ENCODE results near the gene POU6F2. TPM values are rescaled to one million over a fixed set of nuclear protein-coding genes. Genes with fewer than 3 reads are reported as not detected.

POU6F2 gene
- total RNA-seq, 4 donors from 2014 or later, result 0.48 to 0.82 TPM; not detected in 2

DNA sequence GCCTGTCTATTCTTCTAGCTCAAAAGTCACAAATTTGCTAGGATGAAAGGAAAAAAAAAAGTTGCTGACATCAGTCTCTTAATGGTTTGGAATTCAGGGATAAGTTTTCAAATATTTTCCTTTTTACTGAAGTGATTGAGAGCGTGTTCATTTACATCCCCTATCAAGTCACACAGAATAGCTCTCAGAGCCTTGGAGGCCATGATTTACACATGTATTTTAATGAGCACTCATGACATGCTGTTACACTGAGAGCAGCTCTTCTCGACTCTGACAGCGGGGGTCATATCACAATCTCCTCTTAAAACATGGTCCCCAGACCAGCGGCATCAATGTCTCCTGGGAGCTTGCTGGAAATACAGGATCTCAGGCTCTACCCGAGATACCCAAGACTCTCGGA lies 232.7 kb downstream of the POU6F2 start:
- Histone ChIP-seq H3K27ac (no peak overlapping the region), H3K27me3 (no peaks in the 10 kb centered on the region), H3K36me3 (no peaks in the 10 kb centered on the region), H3K4me3 (no peak overlapping the region), H3K4me1 (no peaks in the 10 kb centered on the region), H3K9me3 (no peaks in the 10 kb centered on the region)
- DNase-seq, result no peak
- intact Hi-C loops (cut with DNase I; ENCODE audit: low total_unique reads), result no loop called here
- in situ Hi-C loops (cut with MboI; ENCODE audit: low pct_ligation_motif_present in 1 of 4, low pct_unique_long_range_greater_than_20kb in 1 of 4, low sequenced_read_pairs in 3 of 4), result no loop called here
- WGBS, 2 donors (ENCODE audit: low coverage in 1 of 2), result 86 to 98% methylated on average over 5 to 6 of the region's 6 CpGs
- TF ChIP-seq POLR2A (IDR thresholded peaks at IDR 0.05), result no peak

DNA sequence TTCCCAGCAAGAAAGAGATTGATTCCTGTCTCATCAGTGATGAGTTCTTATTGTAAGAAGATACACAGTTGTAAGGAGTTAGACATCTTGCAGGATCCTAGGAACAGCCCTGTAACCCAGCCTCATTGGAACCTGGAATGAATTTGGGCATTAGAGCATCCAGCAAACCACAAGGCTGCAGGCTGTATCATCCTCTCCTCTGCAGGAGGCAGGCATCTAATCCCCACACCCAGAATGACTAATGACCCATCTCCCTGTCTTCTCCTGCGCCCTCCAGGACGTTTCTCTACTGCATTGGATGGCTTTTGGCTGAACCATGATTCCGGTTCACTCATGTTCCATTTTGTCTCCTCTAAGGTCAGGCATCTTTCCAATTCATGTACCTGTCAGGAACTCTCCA lies 233.9 kb downstream of the POU6F2 start:
- intact Hi-C loops (cut with DNase I; ENCODE audit: low total_unique reads) (no loop called here), in situ Hi-C loops (cut with MboI; ENCODE audit: low pct_ligation_motif_present in 1 of 4, low pct_unique_long_range_greater_than_20kb in 1 of 4, low sequenced_read_pairs in 3 of 4) (no loop called here)
- Histone ChIP-seq H3K4me1 (no peaks in the 10 kb centered on the region), H3K9me3 (no peaks in the 10 kb centered on the region), H3K36me3 (no peaks in the 10 kb centered on the region), H3K4me3 (no peak overlapping the region), H3K27ac (no peak overlapping the region), H3K27me3 (no peaks in the 10 kb centered on the region)
- WGBS, 2 donors (ENCODE audit: low coverage in 1 of 2), result 43 to 75% methylated on average over 1 to 3 of the region's 3 CpGs
- no peak for TF ChIP-seq POLR2A (IDR thresholded peaks at IDR 0.05)
- TF ChIP-seq, protein P1, sequence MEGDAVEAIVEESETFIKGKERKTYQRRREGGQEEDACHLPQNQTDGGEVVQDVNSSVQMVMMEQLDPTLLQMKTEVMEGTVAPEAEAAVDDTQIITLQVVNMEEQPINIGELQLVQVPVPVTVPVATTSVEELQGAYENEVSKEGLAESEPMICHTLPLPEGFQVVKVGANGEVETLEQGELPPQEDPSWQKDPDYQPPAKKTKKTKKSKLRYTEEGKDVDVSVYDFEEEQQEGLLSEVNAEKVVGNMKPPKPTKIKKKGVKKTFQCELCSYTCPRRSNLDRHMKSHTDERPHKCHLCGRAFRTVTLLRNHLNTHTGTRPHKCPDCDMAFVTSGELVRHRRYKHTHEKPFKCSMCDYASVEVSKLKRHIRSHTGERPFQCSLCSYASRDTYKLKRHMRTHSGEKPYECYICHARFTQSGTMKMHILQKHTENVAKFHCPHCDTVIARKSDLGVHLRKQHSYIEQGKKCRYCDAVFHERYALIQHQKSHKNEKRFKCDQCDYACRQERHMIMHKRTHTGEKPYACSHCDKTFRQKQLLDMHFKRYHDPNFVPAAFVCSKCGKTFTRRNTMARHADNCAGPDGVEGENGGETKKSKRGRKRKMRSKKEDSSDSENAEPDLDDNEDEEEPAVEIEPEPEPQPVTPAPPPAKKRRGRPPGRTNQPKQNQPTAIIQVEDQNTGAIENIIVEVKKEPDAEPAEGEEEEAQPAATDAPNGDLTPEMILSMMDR (IDR thresholded peaks at IDR 0.05), result no peak
- TF ChIP-seq POLR2AphosphoS5 (IDR thresholded peaks at IDR 0.05), result no peak
- DNase-seq, result no peak

DNA sequence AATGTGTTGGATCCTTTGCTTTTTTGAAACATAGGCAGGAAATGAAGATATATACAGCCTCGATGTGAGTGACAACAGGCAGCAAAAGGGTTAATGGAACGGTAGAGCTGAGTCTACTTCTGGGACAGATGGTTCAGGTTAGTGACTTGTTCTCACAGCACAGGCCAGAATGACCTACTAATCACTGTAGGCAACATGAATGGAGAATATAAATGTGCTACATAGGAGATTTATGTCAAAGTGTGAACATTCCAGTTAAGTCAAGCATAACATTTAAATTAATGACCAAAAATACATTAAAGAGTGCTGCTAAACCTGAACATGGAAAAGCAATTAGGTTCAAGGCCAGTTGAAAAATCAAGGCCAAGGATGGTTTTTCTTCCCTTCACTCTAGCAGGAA lies 235.2 kb downstream of the POU6F2 start:
- Histone ChIP-seq H3K27me3 (no peaks in the 10 kb centered on the region), H3K9me3 (no peaks in the 10 kb centered on the region), H3K27ac (no peak overlapping the region), H3K36me3 (no peaks in the 10 kb centered on the region), H3K4me1 (no peaks in the 10 kb centered on the region), H3K4me3 (no peak overlapping the region)
- intact Hi-C loops (cut with DNase I; ENCODE audit: low total_unique reads) (no loop called here), in situ Hi-C loops (cut with MboI; ENCODE audit: low pct_ligation_motif_present in 1 of 4, low pct_unique_long_range_greater_than_20kb in 1 of 4, low sequenced_read_pairs in 3 of 4) (no loop called here)
- no peak for TF ChIP-seq POLR2AphosphoS5 (IDR thresholded peaks at IDR 0.05)
- TF ChIP-seq, protein P1 (IDR thresholded peaks at IDR 0.05), result no peak
- no peak for TF ChIP-seq EP300 (IDR thresholded peaks at IDR 0.05; ENCODE audit: low read depth)
- TF ChIP-seq POLR2A (IDR thresholded peaks at IDR 0.05), result no peak
- 38 to 45% methylated on average over 2 of the region's 2 CpGs for WGBS, 2 donors (ENCODE audit: low coverage in 1 of 2)
- no peak for DNase-seq

GRCh38 chr7:39217783-39218182 lies 240.1 kb downstream of the POU6F2 start:
- DNase-seq, result no peak
- no peaks in the 10 kb centered on the region for H3K36me3 ChIP-seq
- WGBS, 2 donors (ENCODE audit: low coverage in 1 of 2), result 71 to 74% methylated on average over 3 of the region's 3 CpGs
- no peak overlapping the region for H3K4me3 ChIP-seq
- no peaks in the 10 kb centered on the region for H3K4me1 ChIP-seq
- TF ChIP-seq POLR2A (IDR thresholded peaks at IDR 0.05) (no peak), EP300 (IDR thresholded peaks at IDR 0.05; ENCODE audit: low read depth) (no peak), POLR2AphosphoS5 (IDR thresholded peaks at IDR 0.05) (no peak)
- TF ChIP-seq, protein P1 (IDR thresholded peaks at IDR 0.05), result no peak
- intact Hi-C loops (cut with DNase I; ENCODE audit: low total_unique reads) (no loop called here), in situ Hi-C loops (cut with MboI; ENCODE audit: low pct_ligation_motif_present in 1 of 4, low pct_unique_long_range_greater_than_20kb in 1 of 4, low sequenced_read_pairs in 3 of 4) (no loop called here)
- H3K27ac ChIP-seq, result no peak overlapping the region
- H3K9me3 ChIP-seq, result no peaks in the 10 kb centered on the region
- no peaks in the 10 kb centered on the region for H3K27me3 ChIP-seq

GRCh38 chr7:39219869-39220268 lies 242.2 kb downstream of the POU6F2 start:
- DNase-seq, result no peak
- Histone ChIP-seq H3K9me3 (no peaks in the 10 kb centered on the region), H3K4me1 (no peaks in the 10 kb centered on the region), H3K4me3 (no peak overlapping the region), H3K27me3 (no peaks in the 10 kb centered on the region), H3K27ac (no peak overlapping the region), H3K36me3 (no peaks in the 10 kb centered on the region)
- 65 to 75% methylated on average over 2 to 4 of the region's 4 CpGs for WGBS, 2 donors (ENCODE audit: low coverage in 1 of 2)
- in situ Hi-C loops (cut with MboI; ENCODE audit: low pct_ligation_motif_present in 1 of 4, low pct_unique_long_range_greater_than_20kb in 1 of 4, low sequenced_read_pairs in 3 of 4) (no loop called here), intact Hi-C loops (cut with DNase I; ENCODE audit: low total_unique reads) (no loop called here)
- TF ChIP-seq POLR2A (IDR thresholded peaks at IDR 0.05) (no peak), POLR2AphosphoS5 (IDR thresholded peaks at IDR 0.05) (no peak), EP300 (IDR thresholded peaks at IDR 0.05; ENCODE audit: low read depth) (no peak)
- TF ChIP-seq, protein P1 (IDR thresholded peaks at IDR 0.05), result no peak

Data from transverse colon (tissue), 4 donors.